IPS-18c (cell line): ENCODE results near the gene MRPL23.

Source experiments
- H3K4me3 ChIP-seq: 2 replicates; pipeline ENCODE4 v1.7.0; 2013; ENCODE audit warnings: low read depth, mild to moderate bottlenecking, low read length, moderate library complexity; ENCODE audit not compliant: insufficient read depth
- H3K9me3 ChIP-seq: one replicate; pipeline ENCODE4 v1.6.1; 2013; ENCODE audit warnings: mild to moderate bottlenecking, low read length, moderate library complexity; ENCODE audit not compliant: control insufficient read depth, insufficient read depth

Gene MRPL23

DNA sequence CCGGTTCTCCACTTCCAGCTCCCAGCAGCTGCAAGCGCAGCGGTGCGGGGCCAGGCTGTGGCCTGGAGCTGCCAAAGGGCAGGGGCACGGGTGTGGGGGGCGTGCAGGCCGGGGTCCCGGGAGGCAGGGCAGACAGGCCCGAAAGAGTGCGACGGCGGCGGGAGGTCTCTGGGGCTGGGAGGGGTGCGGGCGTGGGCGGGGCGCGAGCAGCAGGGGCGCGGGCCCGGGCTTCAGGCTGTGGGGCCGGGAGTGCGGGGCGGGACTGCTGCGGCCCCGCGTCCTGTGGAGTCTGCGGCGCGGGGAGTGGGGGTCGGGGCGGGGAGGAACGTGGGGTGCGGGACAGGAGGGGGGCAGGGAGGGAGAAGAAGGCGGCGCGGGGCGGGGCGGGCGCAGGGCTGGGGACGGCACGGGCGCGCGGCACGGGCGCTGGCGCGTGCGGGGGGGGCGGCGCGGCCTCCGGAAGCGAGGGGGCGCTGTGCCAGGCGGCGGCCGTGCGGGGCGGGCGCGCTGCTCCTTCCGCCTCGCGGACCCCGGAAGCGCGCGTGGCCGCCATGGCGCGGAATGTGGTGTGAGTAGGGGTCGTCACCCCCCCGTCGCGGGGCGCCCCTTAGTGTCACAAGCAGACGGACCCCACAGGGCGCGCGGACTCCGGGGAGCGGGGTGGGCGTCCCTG, at the start of gene MRPL23:
TSS of gene MRPL23 (plus strand) at position 521 of the 673 bp plus-strand sequence. CDS start at position 552, 31 bp downstream.
- no peaks in the 10 kb centered on the region for H3K9me3 ChIP-seq
- H3K4me3 ChIP-seq: no peak within 1 kb of the TSS

DNA sequence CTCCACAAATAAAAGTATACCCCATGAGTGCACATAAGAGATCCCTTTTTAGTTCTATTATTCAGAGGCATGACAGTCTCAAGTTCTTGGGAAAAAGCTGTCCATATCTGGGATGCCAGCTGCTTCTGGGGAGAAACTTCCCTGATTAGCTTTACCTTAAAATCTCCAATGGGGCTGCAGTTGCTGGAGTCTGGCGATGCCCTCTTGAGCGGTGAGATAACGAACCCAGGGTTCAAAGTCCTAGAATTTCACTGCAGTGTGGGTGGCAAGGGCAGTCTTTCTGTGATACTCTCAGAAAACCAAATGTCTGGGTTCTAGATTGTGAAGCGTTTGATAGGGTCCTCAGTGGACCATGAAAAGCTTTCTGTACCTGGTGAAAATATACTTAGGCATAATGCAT, 48.0 kb upstream of the MRPL23 start:
- no peak overlapping the region for H3K4me3 ChIP-seq
- H3K9me3 ChIP-seq: no peaks in the 10 kb centered on the region

DNA sequence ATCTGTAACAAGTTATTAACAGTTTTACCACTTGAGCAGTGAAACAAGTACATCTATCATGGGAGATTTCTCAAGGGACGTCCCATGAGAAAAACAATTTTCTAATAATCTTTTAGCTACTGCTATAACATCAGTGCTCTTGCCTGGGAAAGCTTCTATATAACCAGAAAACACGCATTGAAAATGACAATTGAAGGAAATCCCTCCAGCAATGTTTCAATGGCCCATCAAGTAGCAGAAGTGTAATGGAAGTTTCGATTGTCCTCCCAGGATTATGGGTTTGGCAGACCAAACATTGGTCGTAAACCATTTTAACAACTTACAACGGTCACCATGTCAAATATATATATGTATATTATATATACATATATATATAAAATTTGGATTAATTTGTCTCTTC, 47.4 kb upstream of the MRPL23 start:
- no peaks in the 10 kb centered on the region for H3K9me3 ChIP-seq
- no peak overlapping the region for H3K4me3 ChIP-seq

DNA sequence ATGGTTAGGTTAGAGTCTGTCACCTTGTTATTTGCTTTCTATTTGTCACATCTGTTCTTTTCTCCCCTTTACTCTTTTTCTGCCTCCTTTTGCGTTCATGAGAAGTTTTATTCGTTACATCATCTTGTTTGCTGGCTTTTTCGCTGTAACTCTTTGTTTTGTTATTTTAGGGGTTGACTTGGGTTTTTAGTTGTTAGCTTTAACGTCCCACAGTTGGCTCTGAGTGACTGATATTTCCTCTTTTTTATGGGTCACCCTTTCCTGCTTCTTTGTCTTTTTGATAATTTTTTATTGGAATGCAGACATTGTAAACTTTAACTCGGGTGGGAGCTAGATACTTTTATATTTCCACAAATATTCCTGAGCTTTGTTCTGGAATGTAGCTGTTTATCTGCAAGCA, 41.0 kb upstream of the MRPL23 start:
- H3K9me3 ChIP-seq: no peaks in the 10 kb centered on the region
- H3K4me3 ChIP-seq: no peak overlapping the region

DNA sequence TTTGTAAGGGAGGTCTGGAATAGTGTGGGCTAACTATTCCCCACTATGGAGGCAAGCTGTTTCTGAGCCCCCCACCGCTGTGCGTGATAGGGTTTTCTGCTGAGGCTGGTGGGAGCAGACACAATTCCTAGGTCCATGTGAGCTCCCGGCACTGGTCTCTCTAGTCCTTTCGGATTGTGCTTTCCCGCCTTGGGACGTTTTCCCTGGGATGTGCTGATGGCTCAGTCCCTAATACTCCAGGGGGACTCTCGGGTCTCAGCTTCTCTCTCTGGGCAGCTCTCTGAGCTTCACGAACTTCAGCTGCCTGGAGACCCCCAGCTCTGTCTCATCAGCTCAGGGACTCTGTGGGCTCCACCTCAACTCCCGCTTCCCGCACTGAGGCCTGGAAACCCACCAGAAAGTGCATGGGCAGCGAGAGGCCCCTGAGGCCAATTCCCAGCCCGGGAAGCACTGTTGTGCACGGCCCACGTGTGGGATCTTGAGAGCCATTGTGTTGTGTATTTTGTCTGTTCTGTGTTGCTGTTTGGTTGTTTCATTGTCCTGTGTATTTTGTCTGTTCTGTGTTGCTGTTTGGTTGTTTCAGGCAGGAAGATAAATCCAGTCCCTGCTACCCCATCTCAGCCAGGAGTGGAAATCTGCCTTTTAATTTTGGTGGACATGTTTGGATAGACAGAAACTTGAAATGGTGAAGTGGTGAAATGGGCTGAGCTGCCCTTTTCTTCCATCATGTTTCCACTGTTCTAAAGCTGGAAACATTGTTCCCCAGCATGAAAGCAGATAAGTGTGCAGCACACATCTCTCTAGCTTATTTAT, 40.3 kb upstream of the MRPL23 start:
- Histone ChIP-seq H3K9me3 (no peaks in the 10 kb centered on the region), H3K4me3 (no peak overlapping the region)

DNA sequence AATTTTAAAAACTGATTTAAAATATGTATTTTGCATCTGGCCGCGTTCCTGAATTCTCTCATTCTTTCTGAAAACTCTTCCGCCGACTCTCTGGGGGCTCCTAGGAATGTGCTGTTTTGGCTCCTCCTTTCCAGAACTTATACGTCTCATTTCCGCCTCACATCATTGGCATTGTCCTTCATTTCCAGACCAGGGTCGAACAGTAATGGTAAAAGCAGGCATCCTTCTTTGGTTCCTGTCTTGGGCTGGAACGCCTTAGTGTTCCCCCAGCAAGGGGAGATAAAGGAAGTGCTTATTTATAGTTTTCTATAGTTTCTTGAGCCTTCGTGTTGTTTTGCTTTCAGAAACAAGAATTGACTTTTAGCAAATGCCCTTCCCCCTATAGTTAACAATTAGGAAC, 38.5 kb upstream of the MRPL23 start:
- Histone ChIP-seq H3K4me3 (no peak overlapping the region), H3K9me3 (no peaks in the 10 kb centered on the region)

DNA sequence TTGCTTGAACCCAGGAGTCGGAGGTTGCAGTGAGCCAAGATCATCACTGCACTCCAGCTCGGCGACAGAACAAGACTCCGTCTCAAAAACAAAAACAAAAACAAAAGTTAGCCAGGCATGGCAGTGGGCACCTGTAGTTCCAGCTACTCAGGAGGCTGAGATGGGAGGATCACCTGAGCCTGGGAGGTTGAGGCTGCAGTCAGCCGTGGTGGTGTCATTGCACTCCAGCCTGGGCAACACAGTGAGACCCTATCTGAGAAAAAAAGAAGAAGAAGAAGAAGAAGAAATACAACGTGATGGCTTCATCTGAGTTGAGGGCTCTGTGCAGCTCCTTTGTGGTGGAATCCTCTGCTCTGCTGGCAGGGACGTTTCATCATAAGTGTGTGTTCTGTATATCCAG, 37.6 kb upstream of the MRPL23 start:
- no peak overlapping the region for H3K4me3 ChIP-seq
- H3K9me3 ChIP-seq: no peaks in the 10 kb centered on the region

DNA sequence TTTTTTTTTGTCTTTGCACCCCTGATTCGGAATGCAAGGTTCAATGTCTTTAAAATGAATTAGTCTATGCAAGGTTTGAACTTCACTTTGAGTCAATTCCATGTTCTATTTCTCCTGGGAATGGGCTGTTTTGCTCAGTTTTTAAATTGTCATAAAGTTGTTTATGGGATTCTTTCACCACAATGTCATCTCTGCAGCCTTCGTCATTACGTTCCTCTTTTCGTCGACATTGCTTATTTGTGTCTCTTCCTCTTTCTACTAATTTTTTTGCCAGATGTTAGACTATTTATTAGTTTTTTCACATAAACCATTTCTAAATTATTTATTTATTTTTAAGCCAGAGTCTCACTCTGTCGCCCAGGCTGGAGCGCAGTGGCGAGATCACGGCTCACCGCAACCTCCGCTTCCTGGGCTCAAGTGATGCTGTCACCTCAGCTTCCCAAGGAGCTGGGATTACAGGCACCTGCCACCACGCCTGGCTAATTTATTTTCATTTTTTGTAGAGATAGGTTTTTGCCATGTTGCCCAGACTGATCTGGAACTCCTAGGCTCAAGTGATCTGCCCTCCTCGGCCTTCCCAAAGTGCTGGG, 34.7 kb upstream of the MRPL23 start:
- Histone ChIP-seq H3K4me3 (no peak overlapping the region), H3K9me3 (no peaks in the 10 kb centered on the region)

DNA sequence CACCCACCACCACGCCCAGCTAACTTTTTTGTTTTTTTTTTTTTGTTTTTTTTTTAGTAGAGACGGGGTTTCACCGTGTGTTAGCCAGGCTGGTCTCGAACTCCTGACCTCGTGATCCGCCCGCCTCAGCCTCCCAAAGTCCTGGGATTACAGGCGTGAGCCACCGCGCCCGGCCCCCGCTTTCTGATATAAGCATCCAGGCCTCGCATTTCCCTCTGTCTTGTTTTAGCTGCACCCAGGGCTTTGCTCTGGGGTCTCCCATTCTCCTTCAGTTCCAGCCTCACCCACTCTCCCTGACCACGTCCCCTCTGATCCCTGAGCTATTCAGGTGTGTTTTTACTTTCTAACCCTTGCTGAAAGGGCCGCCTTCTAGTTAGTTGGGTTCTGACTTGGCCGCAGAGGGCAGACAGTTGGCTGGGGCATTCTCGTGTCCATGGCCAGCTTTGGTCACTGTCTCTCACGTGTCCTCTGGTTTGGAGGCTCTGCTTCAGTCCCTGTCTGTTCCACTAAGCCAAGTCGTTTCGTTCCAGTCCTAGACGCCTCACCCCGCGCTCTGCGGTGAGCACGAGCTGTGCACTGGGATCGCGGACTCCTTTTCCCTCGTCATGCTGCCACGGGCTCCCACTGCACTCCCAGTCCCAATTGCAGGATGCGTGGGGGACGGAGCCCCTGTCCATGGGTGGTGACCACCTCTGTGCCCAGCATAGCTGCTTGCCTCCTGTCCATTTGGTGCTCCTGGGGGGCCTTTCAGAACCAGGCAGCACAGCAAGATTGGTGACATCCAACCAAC, 33.7 kb upstream of the MRPL23 start:
- Histone ChIP-seq H3K4me3 (no peak overlapping the region), H3K9me3 (no peaks in the 10 kb centered on the region)

DNA sequence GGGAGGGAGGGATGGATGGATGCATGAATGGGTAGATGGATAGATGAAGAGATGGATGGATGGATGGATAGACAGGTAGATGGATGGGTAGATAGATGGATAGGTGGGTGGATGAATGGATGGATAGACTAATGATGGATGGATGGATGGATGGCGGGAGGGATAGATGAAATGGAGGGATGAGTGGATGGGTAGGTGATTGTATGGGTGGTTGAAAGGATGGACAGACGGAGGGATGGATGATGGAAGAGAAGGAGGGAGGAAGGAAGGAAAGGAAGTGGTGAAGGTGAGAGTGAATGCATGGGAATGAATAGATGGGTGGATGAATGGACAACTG, 31.4 kb upstream of the MRPL23 start:
- no peak overlapping the region for H3K4me3 ChIP-seq

DNA sequence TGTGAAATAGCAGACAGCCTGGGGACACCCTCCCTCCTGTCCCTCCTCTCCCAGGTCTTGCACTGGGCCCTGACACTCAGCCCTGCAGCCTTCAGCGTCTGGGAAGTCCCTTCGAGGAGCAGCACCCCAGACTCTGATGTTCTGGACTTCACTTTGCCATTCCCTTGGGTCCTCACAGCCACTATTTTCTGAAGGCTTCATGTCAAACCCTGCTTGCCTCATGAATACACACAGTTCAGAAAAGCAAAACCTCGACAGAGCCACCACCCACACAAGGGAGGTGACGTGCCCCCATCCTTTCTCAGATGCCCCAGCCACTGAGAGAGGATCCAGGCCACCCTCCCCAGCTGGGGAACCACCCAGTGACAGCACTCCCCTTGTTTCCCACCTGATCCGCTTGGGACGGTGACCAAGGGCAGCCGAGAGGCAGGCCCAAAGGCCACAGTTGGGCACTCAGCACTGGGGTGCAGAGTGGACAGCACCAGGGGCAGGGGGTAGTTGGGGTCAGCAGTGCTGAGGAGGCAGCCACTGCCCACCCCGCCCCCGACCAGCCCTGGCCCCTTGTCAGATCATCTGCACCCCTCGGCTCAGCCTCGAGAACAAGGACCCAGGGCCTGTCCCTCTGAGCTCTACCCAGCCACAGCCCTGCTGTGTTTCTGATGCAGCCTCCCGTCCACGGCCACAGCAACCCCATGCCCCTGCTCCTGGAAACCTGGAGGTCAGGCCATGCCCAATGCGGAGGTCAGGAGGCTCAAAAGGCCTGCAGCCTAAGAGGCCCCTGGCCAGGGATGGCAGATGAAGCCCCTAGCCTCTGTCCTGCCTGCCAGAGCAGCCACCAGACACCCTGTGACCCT, 30.8 kb upstream of the MRPL23 start:
- no peak overlapping the region for H3K4me3 ChIP-seq
- H3K9me3 ChIP-seq: no peaks in the 10 kb centered on the region

More for the DNA sequence above, 31.4 kb upstream of the MRPL23 start:
- H3K9me3 ChIP-seq: no peaks in the 10 kb centered on the region

DNA sequence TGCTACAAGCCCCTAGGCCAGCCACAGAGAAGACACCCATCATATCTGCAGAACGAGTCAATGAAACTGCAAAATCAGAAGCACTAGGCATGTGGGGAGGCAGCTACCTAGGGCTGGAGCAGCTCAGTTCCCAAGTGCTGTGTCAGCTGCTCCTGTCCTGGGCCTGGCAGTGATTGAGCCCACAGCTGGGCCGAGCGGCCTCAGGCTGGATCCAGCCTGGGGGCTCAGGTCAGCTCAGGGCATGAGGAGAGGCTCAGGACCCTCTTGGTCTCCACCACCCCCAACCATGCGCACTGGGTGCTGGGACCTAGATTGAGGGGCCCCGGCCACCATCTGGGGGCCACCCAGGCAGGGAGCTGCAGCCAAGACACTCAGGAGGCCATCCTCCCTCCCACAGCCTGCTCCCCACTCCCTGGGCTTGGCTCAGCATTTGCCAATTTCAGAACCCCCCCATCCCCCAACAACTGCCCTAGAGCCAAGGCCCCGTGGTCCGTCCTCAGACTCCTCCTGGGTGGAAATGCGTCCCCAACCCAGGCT, 30.1 kb upstream of the MRPL23 start:
- H3K9me3 ChIP-seq: no peaks in the 10 kb centered on the region
- H3K4me3 ChIP-seq: no peak overlapping the region

DNA sequence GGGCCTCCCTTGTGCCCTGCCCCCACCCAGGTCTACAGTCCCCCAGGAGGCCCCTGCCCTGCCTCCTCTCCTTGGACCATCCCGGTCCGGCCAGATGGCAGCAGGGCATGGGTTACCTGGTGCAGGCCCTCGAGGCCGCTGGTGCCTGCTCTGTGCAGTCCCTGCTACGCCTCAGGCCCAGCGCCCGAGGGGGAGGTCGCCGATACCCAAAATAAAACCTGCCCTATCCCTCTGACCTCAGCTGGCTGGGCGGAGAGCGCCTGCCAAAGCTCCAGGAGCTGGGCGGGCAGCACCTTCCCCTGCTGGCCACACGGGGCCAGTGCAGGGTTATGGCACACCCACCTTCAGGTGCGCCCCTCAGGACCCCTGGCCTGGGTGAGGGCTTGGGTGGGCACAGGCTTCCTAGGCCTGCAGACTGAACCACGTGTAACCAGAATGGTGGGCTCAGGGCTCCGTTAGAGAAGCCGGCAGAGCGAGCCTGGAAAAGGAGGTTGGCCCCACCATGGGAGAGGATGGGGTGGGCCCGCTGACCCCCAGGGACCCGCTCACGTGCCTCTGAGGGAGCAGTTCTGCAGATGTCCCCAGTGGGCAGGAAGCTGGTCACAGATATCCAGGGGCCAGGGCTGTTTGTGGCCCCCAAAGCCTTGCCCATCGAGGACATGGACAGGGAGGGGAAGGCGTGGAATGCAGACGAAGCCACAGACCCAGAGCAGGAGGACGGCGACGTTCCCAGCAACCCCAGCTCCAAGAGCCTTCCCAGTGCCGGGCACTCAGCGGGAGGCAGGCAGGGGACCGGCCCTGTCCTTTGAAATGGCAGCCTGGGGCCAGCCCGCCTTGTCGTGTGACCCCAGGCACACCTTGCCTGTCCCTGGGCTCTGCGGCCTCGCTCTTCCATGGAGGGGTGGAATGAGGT, 29.4 kb upstream of the MRPL23 start:
- H3K4me3 ChIP-seq: no peak overlapping the region
- no peaks in the 10 kb centered on the region for H3K9me3 ChIP-seq

DNA sequence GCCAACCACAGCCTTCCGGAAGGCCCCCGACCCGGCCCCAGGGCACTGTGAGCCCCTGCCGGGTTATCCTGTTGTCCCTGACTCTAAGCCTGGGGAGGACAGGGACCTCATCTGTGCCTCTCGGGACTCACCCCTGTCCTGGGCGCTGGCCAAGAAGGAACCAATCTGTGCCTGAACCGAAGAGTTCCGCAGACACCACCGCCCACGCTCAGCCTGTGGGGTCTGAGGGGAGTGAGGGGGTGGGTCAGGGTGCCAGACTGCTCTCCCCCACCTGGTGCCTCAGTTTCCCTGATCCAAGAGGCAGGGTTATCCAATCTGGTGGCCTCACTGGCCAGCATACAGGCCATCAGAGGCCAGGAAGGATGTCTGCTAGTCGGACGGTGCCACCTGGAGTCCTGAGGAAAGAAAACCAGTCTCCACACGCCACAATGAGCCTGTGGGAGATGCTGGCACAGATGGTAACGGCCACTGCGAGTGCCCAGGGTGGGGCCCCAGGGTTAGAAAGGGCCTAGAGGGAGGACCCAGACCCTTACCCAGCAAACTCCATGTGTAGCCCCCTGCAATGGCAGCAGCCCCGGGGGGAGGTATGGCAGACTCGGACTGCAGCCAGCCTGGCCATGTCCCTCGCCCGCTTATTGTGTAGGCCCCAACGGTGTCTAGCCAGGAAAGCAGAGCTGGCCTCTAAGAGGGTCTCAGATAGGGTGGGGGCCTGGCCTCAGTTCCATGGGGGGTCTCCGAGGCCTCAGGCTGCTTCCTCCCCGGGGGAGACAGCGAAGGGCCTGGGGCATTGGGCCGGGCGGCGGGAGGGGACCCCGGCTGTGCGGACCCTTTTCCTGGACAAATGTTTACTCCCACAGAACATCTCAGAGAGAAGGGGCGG, 28.5 kb upstream of the MRPL23 start:
- no peak overlapping the region for H3K4me3 ChIP-seq
- H3K9me3 ChIP-seq: no peaks in the 10 kb centered on the region
